Stimulated activated CD4-positive, alpha-beta T cell treated with anti-CD3 and anti-CD28 coated beads, Interleukin-15, amount 100 ng/mL, for 24 hours (primary cell): ENCODE results near the gene XYLT2.
"Not testable (repeated sequence)": the region's sequence is repeated elsewhere in the genome, so short reads cannot be mapped to it uniquely, and the experiment has no call there.

Experiments
- DNase-seq: peaks from one replicate; pipeline ENCODE4 v3.0.0-alpha.2; 2020

XYLT2 gene

GRCh38 chr17:50397111-50397918, 51.4 kb downstream of the XYLT2 start, which contains the start of gene LRRC59:
LRRC59 (minus strand) TSS chr17:50397523; CDS start chr17:50397317, 206 bp downstream.
- DNase-seq, result peak; percentile 94

GRCh38 chr17:50397919-50398285, 52.0 kb downstream of the XYLT2 start:
- DNase-seq, result no peak

- not testable (repeated sequence) for DNase-seq
Measured at GRCh38 chr17:50398672-50399071, 52.7 kb downstream of the XYLT2 start.

- DNase-seq, result not testable (repeated sequence)
Measured at GRCh38 chr17:50399591-50399990, 53.7 kb downstream of the XYLT2 start.

GRCh38 chr17:50405351-50405750, 59.4 kb downstream of the XYLT2 start:
- DNase-seq, result not testable (repeated sequence)

- no peak for DNase-seq
Measured at GRCh38 chr17:50406578-50406977, 60.7 kb downstream of the XYLT2 start.

- no peak for DNase-seq
Measured at GRCh38 chr17:50407921-50408320, 62.0 kb downstream of the XYLT2 start.
